WTC11 (cell line): ENCODE data around the gene DLG1. TPM values are rescaled to one million over a fixed set of nuclear protein-coding genes. Genes with fewer than 3 reads are reported as not detected.

Experiments used
- ATAC-seq: fragments of 200-7000 bp; cut with Tn5 transposase; 2 replicates; pipeline ENCODE4 v1.10.0; 2021; ENCODE audit warnings: mild to moderate bottlenecking, moderate library complexity
- CTCF ChIA-PET: fragments of 300-600 bp; sonication (Branson Sonifier 250); formaldehyde crosslinking; loops from one replicate; lab custom pipeline; 2021; ENCODE audit warnings: antibody characterized with exemption; lab: Charles Lee
- POLR2A ChIA-PET: fragments of 350-600 bp; sonication (Branson Sonifier 250); formaldehyde crosslinking; loops from one replicate; lab custom pipeline; 2021; ENCODE audit warnings: antibody characterized with exemption; lab: Charles Lee
- DNase-seq: peaks from one replicate; pipeline ENCODE4 v3.0.0; 2021; ENCODE audit warnings: low spot score
- H3K27ac Mint-ChIP-seq: 2 replicates; pipeline ENCODE4 v1.8.0; 2021; ENCODE audit warnings: mixed read lengths
- H3K27me3 Mint-ChIP-seq: 2 replicates; pipeline ENCODE4 v1.8.0; 2021; ENCODE audit warnings: low read depth, mild to moderate bottlenecking, moderate library complexity, mixed read lengths
- H3K36me3 Mint-ChIP-seq: 2 replicates; pipeline ENCODE4 v1.8.0; 2021; ENCODE audit warnings: mixed read lengths
- H3K4me1 Mint-ChIP-seq: 2 replicates; pipeline ENCODE4 v1.8.0; 2022; ENCODE audit warnings: mixed read lengths
- H3K4me3 Mint-ChIP-seq: 2 replicates; pipeline ENCODE4 v1.8.0; 2021; ENCODE audit warnings: mild to moderate bottlenecking, moderate library complexity, mixed read lengths
- H3K9me3 Mint-ChIP-seq: 2 replicates; pipeline ENCODE4 v1.8.0; 2021; ENCODE audit warnings: mixed read lengths
- CREM ChIP-seq: sonication (generic); formaldehyde crosslinking; IDR thresholded peaks from 2 replicates; pipeline ENCODE4 v1.8.1; 2022; ENCODE audit warnings: mild to moderate bottlenecking, missing genetic modification reagents, moderate library complexity
- FOXJ3 ChIP-seq: sonication (generic); formaldehyde crosslinking; IDR thresholded peaks from 2 replicates; pipeline ENCODE4 v1.9.0; 2021; ENCODE audit warnings: missing genetic modification reagents, mild to moderate bottlenecking, borderline replicate concordance
- GTF2I ChIP-seq: fragments of 250-450 bp; sonication (Bioruptor Pico); conservative IDR thresholded peaks from 2 replicates; pipeline ENCODE4 v1.4.0; 2021; ENCODE audit warnings: mild to moderate bottlenecking
- IRF2 ChIP-seq: sonication (generic); formaldehyde crosslinking; IDR thresholded peaks from 2 replicates; pipeline ENCODE4 v1.8.0; 2022; ENCODE audit warnings: low read depth, missing genetic modification reagents, borderline replicate concordance
- KAT7 ChIP-seq: sonication (generic); formaldehyde crosslinking; IDR thresholded peaks from 2 replicates; pipeline ENCODE4 v1.8.1; 2023; ENCODE audit warnings: missing genetic modification reagents, mild to moderate bottlenecking, borderline replicate concordance
- NFE2L1 ChIP-seq: sonication (generic); formaldehyde crosslinking; IDR thresholded peaks from 2 replicates; pipeline ENCODE4 v1.8.1; 2023; ENCODE audit warnings: missing genetic modification reagents
- NFYB ChIP-seq: sonication (generic); formaldehyde crosslinking; conservative IDR thresholded peaks from 2 replicates; pipeline ENCODE4 v1.8.0; 2022; ENCODE audit warnings: low read depth, missing genetic modification reagents
- SP1 ChIP-seq: sonication (generic); formaldehyde crosslinking; conservative IDR thresholded peaks from 2 replicates; pipeline ENCODE4 v1.8.1; 2022; ENCODE audit warnings: missing genetic modification reagents
- TCF7 ChIP-seq: sonication (generic); formaldehyde crosslinking; IDR thresholded peaks from 2 replicates; pipeline ENCODE4 v1.8.0; 2022; ENCODE audit warnings: mild to moderate bottlenecking, low read depth, missing genetic modification reagents, moderate library complexity
- TEAD1 ChIP-seq: sonication (generic); formaldehyde crosslinking; IDR thresholded peaks from 2 replicates; pipeline ENCODE4 v1.8.0; 2022; ENCODE audit warnings: mild to moderate bottlenecking, missing genetic modification reagents
- TEAD4 ChIP-seq: sonication (generic); formaldehyde crosslinking; IDR thresholded peaks from 2 replicates; pipeline ENCODE4 v1.8.0; 2022; ENCODE audit warnings: mild to moderate bottlenecking, missing genetic modification reagents
- ZBTB21 ChIP-seq: sonication (generic); formaldehyde crosslinking; IDR thresholded peaks from 2 replicates; pipeline ENCODE4 v1.8.1; 2023; ENCODE audit warnings: mild to moderate bottlenecking, missing genetic modification reagents, borderline replicate concordance
- ZNF138 ChIP-seq: sonication (generic); formaldehyde crosslinking; conservative IDR thresholded peaks from 2 replicates; pipeline ENCODE4 v1.8.1; 2022; ENCODE audit warnings: mild to moderate bottlenecking, moderate library complexity, missing genetic modification reagents
- ZNF232 ChIP-seq: sonication (generic); formaldehyde crosslinking; IDR thresholded peaks from 2 replicates; pipeline ENCODE4 v1.8.0; 2022; ENCODE audit warnings: mild to moderate bottlenecking, missing genetic modification reagents
- ZNF263 ChIP-seq: sonication (generic); formaldehyde crosslinking; IDR thresholded peaks from 2 replicates; pipeline ENCODE4 v1.8.1; 2022; ENCODE audit warnings: low read depth, mild to moderate bottlenecking, moderate library complexity, missing genetic modification reagents
- ZNF317 ChIP-seq: sonication (generic); formaldehyde crosslinking; IDR thresholded peaks from 2 replicates; pipeline ENCODE4 v1.8.1; 2023; ENCODE audit warnings: low read depth, mild to moderate bottlenecking, moderate library complexity, missing genetic modification reagents, borderline replicate concordance
- ZNF416 ChIP-seq: fragments of 250-450 bp; sonication (Bioruptor Pico); IDR thresholded peaks from 2 replicates; pipeline ENCODE4 v1.9.0; 2021; ENCODE audit warnings: mild to moderate bottlenecking, inconsistent platforms
- total RNA-seq: library from RNA; stranded (reverse); gene quantifications from 3 replicates; pipeline ENCODE4 v1.2.3, GENCODE V29; 2021
- TF ChIP-seq, protein P1 (sequence below): sonication (generic); formaldehyde crosslinking; IDR thresholded peaks from 2 replicates; pipeline ENCODE4 v1.8.1; 2023; ENCODE audit warnings: mild to moderate bottlenecking, missing genetic modification reagents, moderate library complexity
- TF ChIP-seq, protein P2 (sequence below): sonication (generic); formaldehyde crosslinking; IDR thresholded peaks from 2 replicates; pipeline ENCODE4 v1.8.0; 2022; ENCODE audit warnings: mild to moderate bottlenecking, missing genetic modification reagents
- TF ChIP-seq, protein P3 (sequence below): sonication (generic); formaldehyde crosslinking; IDR thresholded peaks from 2 replicates; pipeline ENCODE4 v1.8.0; 2022; ENCODE audit warnings: mild to moderate bottlenecking, missing genetic modification reagents

The DLG1 gene
- total RNA-seq, 1 experiment from 2014 or later, result 81.1 TPM

DNA sequence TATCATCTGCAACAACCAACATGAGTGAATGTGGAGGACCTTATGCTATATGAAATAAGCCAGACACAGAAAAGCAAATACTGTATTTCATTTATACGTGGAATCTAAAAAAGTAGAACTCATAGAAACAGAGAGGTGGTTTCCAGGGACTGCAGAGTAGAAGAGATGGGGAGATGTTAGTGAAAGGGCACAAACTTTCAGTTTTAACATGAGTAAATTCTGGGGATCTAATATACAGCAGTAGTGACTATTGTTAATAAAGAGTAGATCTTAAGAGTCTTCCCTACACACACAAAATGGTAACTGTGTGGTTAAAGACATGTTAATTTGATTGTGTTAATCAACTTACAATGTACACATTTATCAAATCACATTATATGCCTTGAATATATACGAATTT lies 247.9 kb downstream of the DLG1 start (continued):
- TF ChIP-seq, protein P1, sequence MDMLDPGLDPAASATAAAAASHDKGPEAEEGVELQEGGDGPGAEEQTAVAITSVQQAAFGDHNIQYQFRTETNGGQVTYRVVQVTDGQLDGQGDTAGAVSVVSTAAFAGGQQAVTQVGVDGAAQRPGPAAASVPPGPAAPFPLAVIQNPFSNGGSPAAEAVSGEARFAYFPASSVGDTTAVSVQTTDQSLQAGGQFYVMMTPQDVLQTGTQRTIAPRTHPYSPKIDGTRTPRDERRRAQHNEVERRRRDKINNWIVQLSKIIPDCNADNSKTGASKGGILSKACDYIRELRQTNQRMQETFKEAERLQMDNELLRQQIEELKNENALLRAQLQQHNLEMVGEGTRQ (CRISPR knock-in tag), result no peak

DNA sequence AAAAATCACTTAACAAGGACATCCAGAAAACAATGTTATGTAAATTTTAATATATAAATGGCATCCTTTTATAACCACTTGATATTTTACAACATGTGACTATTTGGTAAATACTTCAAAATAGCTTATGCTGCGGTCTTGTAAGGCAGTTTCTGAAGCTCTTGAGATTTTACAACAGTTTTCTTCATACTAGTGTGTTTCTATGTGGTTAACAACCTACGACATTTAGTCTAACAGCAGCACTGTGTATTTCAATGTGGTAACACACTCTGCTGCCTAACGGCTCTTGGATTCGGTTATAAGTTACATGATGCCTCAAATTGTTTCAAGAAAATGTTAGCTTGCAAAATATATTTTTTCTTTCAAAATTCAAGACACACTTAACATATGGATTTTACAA lies 255.9 kb downstream of the DLG1 start:
- ChIA-PET POLR2A (no interaction called here), CTCF (interaction anchor here (1.2 to 3.5 kb wide), 2 partner anchors 13 to 141 kb away, joined by 3 to 26 read pairs; partner anchors contain the start of gene MELTF)
- Mint-ChIP-seq H3K4me3 (no peak overlapping the region), H3K27me3 (no peaks in the 10 kb centered on the region), H3K9me3 (no peaks in the 10 kb centered on the region), H3K36me3 (peaks cover 12% of the 10 kb centered on the region; the same call in 1 of the 2 replicates), H3K27ac (no peak overlapping the region), H3K4me1 (no peaks in the 10 kb centered on the region)
- no peak for ATAC-seq
- TF ChIP-seq ZNF138 (no peak), ZNF416 (CRISPR knock-in tag) (no peak), IRF2 (no peak), ZNF263 (no peak), GTF2I (CRISPR knock-in tag) (no peak)
- DNase-seq, result no peak

DNA sequence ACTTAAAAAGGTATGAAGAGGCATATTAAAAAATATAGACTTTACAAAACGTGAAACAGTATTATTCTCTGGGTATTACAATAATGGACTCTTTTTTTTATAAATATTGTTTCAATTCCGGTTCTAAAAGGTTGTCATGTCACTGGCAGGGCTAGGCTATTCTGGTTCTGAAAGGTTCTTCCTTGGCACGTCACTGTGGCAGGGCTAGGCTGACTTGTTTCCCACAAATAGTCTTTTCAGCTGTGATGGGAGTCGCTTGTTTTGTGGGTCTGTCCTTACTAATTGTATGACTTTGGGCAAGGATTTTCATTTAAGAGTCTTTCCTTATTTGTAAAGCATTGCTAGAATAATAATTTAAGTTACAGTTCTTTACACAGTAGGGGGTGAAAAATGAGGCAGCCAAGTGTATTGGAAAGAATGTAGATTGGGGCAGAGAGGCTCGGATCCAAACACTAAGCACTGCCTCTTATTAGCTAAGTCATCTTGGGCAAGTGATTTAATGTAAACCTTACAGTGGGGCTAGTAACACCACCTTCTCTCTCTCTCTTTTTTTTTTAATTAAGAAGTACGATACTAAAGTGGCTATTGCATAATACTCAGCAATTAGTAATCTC lies 256.4 kb downstream of the DLG1 start:
- Mint-ChIP-seq H3K4me1 (no peaks in the 10 kb centered on the region), H3K36me3 (peaks cover 12% of the 10 kb centered on the region; the same call in 1 of the 2 replicates), H3K9me3 (no peaks in the 10 kb centered on the region), H3K27ac (no peak overlapping the region), H3K4me3 (no peak overlapping the region), H3K27me3 (no peaks in the 10 kb centered on the region)
- no peak for ATAC-seq
- CTCF ChIA-PET, result interaction anchor here (1.2 to 3.5 kb wide), 2 partner anchors 12 to 141 kb away, joined by 3 to 26 read pairs; partner anchors contain the start of gene MELTF
- POLR2A ChIA-PET, result no interaction called here
- DNase-seq, result no peak
- TF ChIP-seq, protein P2, sequence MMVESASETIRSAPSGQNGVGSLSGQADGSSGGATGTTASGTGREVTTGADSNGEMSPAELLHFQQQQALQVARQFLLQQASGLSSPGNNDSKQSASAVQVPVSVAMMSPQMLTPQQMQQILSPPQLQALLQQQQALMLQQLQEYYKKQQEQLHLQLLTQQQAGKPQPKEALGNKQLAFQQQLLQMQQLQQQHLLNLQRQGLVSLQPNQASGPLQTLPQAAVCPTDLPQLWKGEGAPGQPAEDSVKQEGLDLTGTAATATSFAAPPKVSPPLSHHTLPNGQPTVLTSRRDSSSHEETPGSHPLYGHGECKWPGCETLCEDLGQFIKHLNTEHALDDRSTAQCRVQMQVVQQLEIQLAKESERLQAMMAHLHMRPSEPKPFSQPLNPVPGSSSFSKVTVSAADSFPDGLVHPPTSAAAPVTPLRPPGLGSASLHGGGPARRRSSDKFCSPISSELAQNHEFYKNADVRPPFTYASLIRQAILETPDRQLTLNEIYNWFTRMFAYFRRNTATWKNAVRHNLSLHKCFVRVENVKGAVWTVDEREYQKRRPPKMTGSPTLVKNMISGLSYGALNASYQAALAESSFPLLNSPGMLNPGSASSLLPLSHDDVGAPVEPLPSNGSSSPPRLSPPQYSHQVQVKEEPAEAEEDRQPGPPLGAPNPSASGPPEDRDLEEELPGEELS (CRISPR knock-in tag), result no peak
- TF ChIP-seq NFE2L1 (CRISPR knock-in tag), result no peak
- no peak for TF ChIP-seq ZNF232 (CRISPR knock-in tag)

DNA sequence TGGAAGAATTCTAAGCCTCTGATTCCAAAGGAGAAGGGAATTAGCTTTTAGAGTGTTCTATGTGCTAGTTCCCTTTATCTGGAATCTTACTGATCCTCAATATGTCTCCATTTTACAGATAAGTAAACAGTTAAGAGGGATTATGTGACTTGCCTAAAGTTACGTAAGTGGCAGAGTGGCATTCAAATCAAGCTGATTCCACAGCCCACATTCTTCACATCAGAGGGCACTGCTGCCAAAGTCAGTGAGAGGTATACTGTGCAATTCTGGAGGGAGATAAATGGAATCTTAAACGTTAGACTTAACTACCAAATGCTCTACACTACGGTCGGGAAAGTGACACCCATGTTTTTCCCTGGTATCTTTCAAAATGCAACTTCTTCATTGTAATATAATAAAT lies 257.8 kb downstream of the DLG1 start:
- no peak overlapping the region for H3K4me3 Mint-ChIP-seq
- no peaks in the 10 kb centered on the region for H3K4me1 Mint-ChIP-seq
- H3K27me3 Mint-ChIP-seq, result no peaks in the 10 kb centered on the region
- H3K27ac Mint-ChIP-seq, result no peak overlapping the region
- H3K36me3 Mint-ChIP-seq, result peaks cover 2% of the 10 kb centered on the region; the same call in 1 of the 2 replicates
- POLR2A ChIA-PET, result no interaction called here
- CTCF ChIA-PET, result interaction anchor here (3.5 kb wide), 1 partner anchor 11 kb away, joined by 26 read pairs; the partner anchor contains the start of gene MELTF
- no peaks in the 10 kb centered on the region for H3K9me3 Mint-ChIP-seq
- ATAC-seq (no peak), DNase-seq (no peak)
- TF ChIP-seq ZNF416 (CRISPR knock-in tag), result no peak
- TF ChIP-seq SP1 (CRISPR knock-in tag), result no peak
- TF ChIP-seq, protein P2 (CRISPR knock-in tag), result no peak

DNA sequence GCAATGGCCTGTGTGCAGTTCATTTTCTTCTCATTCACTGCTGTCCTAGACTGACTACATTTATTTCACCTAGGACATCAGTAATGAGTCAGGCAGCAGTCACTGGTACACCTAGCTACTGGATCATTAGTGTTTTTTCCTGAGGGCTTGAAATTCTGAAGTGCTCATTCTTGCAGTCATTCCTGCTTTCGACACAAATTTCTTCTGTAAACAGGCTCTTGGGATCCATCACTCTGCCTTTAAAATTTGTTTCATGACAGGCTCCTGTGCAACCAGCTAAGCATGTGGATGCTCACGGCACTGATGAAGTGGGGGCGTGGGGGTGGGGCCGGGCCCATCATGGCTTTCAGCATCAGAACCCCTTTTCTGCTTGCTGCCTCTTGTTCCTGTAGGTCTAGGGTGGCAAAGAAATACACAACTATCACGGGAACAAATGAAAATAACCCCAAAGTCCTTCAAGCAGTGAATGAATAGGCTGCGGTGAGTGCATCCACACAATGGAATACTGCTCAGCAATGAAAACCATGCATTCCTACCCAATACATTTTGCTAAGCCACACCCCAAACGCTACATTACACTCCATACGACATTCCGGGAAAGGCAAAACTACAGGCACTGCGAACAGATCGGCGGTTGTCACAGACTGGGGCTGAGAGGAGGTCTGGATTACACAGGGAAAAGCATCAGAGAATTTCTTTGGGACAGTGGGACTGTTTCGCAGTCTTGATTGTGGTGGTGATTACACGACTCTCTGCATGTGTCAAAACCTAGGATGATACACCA lies 259.5 kb downstream of the DLG1 start:
- no peak overlapping the region for H3K4me3 Mint-ChIP-seq
- TF ChIP-seq ZNF416 (CRISPR knock-in tag) (no peak), CREM (CRISPR knock-in tag) (no peak), TEAD1 (no peak), ZBTB21 (CRISPR knock-in tag) (no peak), KAT7 (no peak), TCF7 (CRISPR knock-in tag) (no peak), NFYB (CRISPR knock-in tag) (no peak), ZNF317 (no peak), FOXJ3 (CRISPR knock-in tag) (no peak), TEAD4 (CRISPR knock-in tag) (no peak)
- TF ChIP-seq, protein P3, sequence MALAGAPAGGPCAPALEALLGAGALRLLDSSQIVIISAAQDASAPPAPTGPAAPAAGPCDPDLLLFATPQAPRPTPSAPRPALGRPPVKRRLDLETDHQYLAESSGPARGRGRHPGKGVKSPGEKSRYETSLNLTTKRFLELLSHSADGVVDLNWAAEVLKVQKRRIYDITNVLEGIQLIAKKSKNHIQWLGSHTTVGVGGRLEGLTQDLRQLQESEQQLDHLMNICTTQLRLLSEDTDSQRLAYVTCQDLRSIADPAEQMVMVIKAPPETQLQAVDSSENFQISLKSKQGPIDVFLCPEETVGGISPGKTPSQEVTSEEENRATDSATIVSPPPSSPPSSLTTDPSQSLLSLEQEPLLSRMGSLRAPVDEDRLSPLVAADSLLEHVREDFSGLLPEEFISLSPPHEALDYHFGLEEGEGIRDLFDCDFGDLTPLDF (CRISPR knock-in tag), result no peak

More for the DNA sequence above, 259.5 kb downstream of the DLG1 start:
- Mint-ChIP-seq H3K27me3 (peaks cover 7% of the 10 kb centered on the region; the same call in 1 of the 2 replicates), H3K36me3 (no peaks in the 10 kb centered on the region), H3K4me1 (no peaks in the 10 kb centered on the region), H3K27ac (peak overlapping the region; percentile 28; the same call in 1 of the 2 replicates), H3K9me3 (peaks cover 4% of the 10 kb centered on the region)
- ChIA-PET POLR2A (no interaction called here), CTCF (no interaction called here)
- DNase-seq (no peak), ATAC-seq (no peak)
